HEK293T (cell line): Measurements from ENCODE around the gene SQSTM1.
A peak's percentile ranks its signal among the peaks of the same experiment; 100 is the strongest.

Source experiments
- CTCF ChIA-PET: fragments of 350-600 bp; formaldehyde crosslinking; extraction: SDS; loops from one replicate; lab custom pipeline; 2021; ENCODE audit warnings: antibody characterized with exemption, inconsistent platforms; lab: Yijun Ruan, JAX
- POLR2A ChIA-PET: fragments of 350-600 bp; formaldehyde crosslinking; extraction: SDS; loops from one replicate; lab custom pipeline; 2020; ENCODE audit warnings: antibody characterized with exemption, inconsistent platforms; lab: Yijun Ruan, JAX
- DNase-seq: peaks from one replicate; pipeline ENCODE4 v3.0.0; 2012; ENCODE audit warnings: mixed read lengths; ENCODE audit errors: extremely low spot score
- ARNT ChIP-seq: fragments of 450-650 bp; IDR thresholded peaks from 2 replicates; pipeline ENCODE4 v1.6.1; 2017; ENCODE audit warnings: mild to moderate bottlenecking
- BHLHE40 ChIP-seq: fragments of 450-650 bp; IDR thresholded peaks from 2 replicates; pipeline ENCODE4 v1.6.1; 2016; ENCODE audit warnings: mild to moderate bottlenecking, moderate library complexity, borderline replicate concordance
- CTBP1 ChIP-seq: fragments of 450-650 bp; IDR thresholded peaks from 2 replicates; pipeline ENCODE4 v1.6.1; 2016; ENCODE audit warnings: borderline replicate concordance
- ELF4 ChIP-seq: fragments of 450-650 bp; IDR thresholded peaks from 2 replicates; pipeline ENCODE4 v1.6.1; 2017; ENCODE audit warnings: antibody characterized with exemption
- FOXA1 ChIP-seq: fragments of 450-650 bp; IDR thresholded peaks from 2 replicates; pipeline ENCODE4 v1.6.1; 2016; ENCODE audit warnings: mild to moderate bottlenecking
- FOXK2 ChIP-seq: fragments of 450-650 bp; IDR thresholded peaks from 2 replicates; pipeline ENCODE4 v1.6.1; 2016; ENCODE audit warnings: mild to moderate bottlenecking
- FOXM1 ChIP-seq: fragments of 450-650 bp; IDR thresholded peaks from 2 replicates; pipeline ENCODE4 v1.6.1; 2017; ENCODE audit warnings: mild to moderate bottlenecking, borderline replicate concordance
- HDGF ChIP-seq: fragments of 450-650 bp; IDR thresholded peaks from 2 replicates; pipeline ENCODE4 v1.6.1; 2017; ENCODE audit warnings: antibody characterized with exemption, borderline replicate concordance
- L3MBTL2 ChIP-seq: fragments of 450-650 bp; conservative IDR thresholded peaks from 2 replicates; pipeline ENCODE4 v1.6.1; 2016; ENCODE audit warnings: mild to moderate bottlenecking
- LEF1 ChIP-seq: fragments of 450-650 bp; IDR thresholded peaks from 2 replicates; pipeline ENCODE4 v1.6.1; 2017; ENCODE audit warnings: mild to moderate bottlenecking, borderline replicate concordance
- NFRKB ChIP-seq: fragments of 450-650 bp; IDR thresholded peaks from 2 replicates; pipeline ENCODE4 v1.6.1; 2016; ENCODE audit warnings: mild to moderate bottlenecking, moderate library complexity
- SP1 ChIP-seq: fragments of 450-650 bp; IDR thresholded peaks from 2 replicates; pipeline ENCODE4 v1.6.1; 2017
- SUZ12 ChIP-seq: fragments of 450-650 bp; IDR thresholded peaks from 2 replicates; pipeline ENCODE4 v1.6.1; 2016; ENCODE audit warnings: mild to moderate bottlenecking
- TARDBP ChIP-seq: fragments of 450-650 bp; IDR thresholded peaks from 2 replicates; pipeline ENCODE4 v1.6.1; 2016
- ZNF384 ChIP-seq: fragments of 450-650 bp; IDR thresholded peaks from 2 replicates; pipeline ENCODE4 v1.6.1; 2016
- TF ChIP-seq, protein P1 (sequence below): fragments of 450-650 bp; IDR thresholded peaks from 2 replicates; pipeline ENCODE4 v1.6.1; 2016

SQSTM1 gene

DNA sequence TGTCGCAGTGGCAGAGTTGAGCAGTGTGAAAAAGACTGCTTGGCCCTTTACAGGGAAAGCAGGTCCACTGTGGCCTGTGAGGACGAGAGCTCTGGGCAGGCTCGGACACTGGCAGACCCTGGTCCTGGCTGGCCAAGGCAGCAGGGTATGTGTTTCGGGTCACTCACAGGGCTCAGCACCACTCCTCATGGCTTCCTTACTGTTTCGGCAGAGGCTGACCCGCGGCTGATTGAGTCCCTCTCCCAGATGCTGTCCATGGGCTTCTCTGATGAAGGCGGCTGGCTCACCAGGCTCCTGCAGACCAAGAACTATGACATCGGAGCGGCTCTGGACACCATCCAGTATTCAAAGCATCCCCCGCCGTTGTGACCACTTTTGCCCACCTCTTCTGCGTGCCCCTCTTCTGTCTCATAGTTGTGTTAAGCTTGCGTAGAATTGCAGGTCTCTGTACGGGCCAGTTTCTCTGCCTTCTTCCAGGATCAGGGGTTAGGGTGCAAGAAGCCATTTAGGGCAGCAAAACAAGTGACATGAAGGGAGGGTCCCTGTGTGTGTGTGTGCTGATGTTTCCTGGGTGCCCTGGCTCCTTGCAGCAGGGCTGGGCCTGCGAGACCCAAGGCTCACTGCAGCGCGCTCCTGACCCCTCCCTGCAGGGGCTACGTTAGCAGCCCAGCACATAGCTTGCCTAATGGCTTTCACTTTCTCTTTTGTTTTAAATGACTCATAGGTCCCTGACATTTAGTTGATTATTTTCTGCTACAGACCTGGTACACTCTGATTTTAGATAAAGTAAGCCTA, 15.7 kb downstream of the SQSTM1 start:
- POLR2A ChIA-PET: interaction anchor here (0.9 kb wide), 1 partner anchor 74 kb away, joined by 3 read pairs; no protein-coding TSS in a partner anchor
- CTCF ChIA-PET: no interaction called here
- no peak for TF ChIP-seq ELF4
- no peak for TF ChIP-seq BHLHE40
- TF ChIP-seq SP1: no peak
- no peak for TF ChIP-seq FOXA1
- TF ChIP-seq FOXK2: no peak
- TF ChIP-seq, protein P1, sequence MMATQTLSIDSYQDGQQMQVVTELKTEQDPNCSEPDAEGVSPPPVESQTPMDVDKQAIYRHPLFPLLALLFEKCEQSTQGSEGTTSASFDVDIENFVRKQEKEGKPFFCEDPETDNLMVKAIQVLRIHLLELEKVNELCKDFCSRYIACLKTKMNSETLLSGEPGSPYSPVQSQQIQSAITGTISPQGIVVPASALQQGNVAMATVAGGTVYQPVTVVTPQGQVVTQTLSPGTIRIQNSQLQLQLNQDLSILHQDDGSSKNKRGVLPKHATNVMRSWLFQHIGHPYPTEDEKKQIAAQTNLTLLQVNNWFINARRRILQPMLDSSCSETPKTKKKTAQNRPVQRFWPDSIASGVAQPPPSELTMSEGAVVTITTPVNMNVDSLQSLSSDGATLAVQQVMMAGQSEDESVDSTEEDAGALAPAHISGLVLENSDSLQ: no peak
- DNase-seq: no peak

DNA sequence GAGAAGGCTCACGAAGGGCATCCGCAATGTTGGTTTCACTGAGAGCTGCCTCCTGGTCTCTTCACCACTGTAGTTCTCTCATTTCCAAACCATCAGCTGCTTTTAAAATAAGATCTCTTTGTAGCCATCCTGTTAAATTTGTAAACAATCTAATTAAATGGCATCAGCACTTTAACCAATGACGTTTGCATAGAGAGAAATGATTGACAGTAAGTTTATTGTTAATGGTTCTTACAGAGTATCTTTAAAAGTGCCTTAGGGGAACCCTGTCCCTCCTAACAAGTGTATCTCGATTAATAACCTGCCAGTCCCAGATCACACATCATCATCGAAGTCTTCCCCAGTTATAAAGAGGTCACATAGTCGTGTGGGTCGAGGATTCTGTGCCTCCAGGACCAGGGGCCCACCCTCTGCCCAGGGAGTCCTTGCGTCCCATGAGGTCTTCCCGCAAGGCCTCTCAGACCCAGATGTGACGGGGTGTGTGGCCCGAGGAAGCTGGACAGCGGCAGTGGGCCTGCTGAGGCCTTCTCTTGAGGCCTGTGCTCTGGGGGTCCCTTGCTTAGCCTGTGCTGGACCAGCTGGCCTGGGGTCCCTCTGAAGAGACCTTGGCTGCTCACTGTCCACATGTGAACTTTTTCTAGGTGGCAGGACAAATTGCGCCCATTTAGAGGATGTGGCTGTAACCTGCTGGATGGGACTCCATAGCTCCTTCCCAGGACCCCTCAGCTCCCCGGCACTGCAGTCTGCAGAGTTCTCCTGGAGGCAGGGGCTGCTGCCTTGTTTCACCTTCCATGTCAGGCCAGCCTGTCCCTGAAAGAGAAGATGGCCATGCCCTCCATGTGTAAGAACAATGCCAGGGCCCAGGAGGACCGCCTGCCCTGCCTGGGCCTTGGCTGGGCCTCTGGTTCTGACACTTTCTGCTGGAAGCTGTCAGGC, 16.6 kb downstream of the SQSTM1 start:
- CTCF ChIA-PET: no interaction called here
- POLR2A ChIA-PET: interaction anchor here (0.9 kb wide), 1 partner anchor 75 kb away, joined by 3 read pairs; no protein-coding TSS in a partner anchor

DNA sequence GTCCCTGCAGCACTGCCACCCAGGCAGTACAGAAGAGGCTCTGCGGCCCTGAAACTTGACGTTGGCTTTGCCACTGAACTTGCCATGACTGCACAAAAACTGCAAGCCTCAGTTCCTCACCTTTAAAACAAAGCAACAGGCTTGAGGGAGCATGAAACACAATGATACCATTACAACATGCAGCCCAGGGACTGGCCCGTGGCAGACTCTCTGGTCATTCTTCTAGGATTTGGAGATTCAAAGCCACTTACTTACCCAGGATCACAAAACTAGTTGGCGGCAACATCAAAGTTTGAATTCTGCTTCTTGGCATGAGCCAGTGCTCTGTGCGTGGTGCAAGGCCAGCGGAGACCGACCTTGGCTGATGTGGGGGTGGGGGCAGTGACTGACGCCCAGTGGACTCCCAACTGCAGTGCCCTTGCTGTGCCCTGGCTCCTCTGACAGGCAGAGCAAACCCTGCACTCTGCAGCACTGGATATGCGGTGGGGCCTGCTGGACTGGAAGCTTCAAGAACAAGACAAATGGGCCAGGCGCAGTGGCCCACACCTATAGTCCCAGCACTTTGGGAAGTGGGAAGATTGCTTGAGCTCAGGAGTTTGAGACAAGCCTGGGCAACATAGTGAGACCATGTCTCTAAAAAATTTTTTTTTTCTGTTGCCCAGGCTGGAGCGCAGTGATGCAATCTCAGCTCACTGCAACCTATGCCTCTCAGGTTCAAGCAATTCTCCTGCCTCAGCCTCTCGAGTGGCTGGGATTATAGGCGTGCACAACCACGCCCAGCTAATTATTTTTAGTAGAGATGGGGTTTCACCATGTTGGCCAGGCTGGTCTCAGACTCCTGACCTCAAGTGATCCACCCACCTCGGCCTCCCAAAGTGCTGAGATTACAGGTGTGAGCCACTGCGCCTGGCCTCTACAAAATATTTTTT, 18.9 kb downstream of the SQSTM1 start:
- ChIA-PET POLR2A (interaction anchor here (0.7 kb wide), 1 partner anchor 31 kb away, joined by 3 read pairs; no protein-coding TSS in a partner anchor), CTCF (no interaction called here)
- TF ChIP-seq ARNT: no peak
- TF ChIP-seq BHLHE40: no peak
- no peak for TF ChIP-seq TARDBP
- no peak for TF ChIP-seq CTBP1
- no peak for TF ChIP-seq SUZ12
- no peak for TF ChIP-seq ELF4
- no peak for TF ChIP-seq L3MBTL2
- TF ChIP-seq, protein P1: no peak
- TF ChIP-seq FOXK2: no peak
- no peak for TF ChIP-seq NFRKB
- DNase-seq: no peak

More for the DNA sequence above, 16.6 kb downstream of the SQSTM1 start:
- TF ChIP-seq, protein P1: peak; percentile 66; the same call in 1 of the 2 replicates
- no peak for TF ChIP-seq L3MBTL2
- no peak for DNase-seq

DNA sequence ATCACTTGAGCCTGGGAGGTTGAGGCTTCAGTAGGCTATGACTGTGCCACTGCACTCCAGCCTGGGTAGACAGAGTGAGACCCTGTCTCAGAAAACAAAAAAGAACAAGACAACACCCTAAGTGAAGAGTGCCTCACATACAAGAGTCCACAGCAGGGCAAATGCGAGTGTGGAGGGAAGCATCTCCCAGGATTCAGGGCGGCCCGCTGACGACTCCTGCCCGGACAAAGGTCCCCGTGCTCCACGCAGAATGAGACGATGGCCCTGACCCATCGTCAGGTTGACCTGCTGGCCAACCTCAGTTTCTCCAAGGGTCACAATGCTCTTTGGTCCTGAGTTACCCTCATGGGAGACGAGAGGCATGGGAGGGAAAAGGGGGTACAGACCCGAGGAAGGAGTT, 19.6 kb downstream of the SQSTM1 start:
- POLR2A ChIA-PET: no interaction called here

DNA sequence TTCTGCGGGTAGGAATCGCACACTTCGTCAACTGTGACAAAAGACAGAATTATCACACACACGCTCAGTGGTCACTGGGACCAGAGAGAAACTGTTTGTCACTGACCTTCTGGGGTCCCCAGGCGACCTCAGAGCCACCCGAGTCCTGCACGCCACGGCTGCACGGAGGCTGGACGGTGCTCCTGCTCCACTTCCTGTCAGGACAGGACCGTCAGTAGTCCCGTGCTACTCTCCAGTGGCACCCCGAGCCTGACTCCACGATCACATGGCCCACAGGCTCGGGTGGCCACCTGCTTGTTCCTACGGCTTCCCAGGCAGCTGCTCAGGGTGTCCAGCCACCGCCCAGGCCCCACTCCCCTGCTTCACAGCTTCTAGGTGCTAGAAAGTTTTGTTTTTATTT, 20.1 kb downstream of the SQSTM1 start:
- POLR2A ChIA-PET: interaction anchor here (1.0 kb wide), 1 partner anchor 217 kb away, joined by 3 read pairs; the partner anchor contains the start of gene HNRNPH1
- TF ChIP-seq BHLHE40: no peak
- TF ChIP-seq SUZ12: no peak
- TF ChIP-seq L3MBTL2: no peak
- no peak for TF ChIP-seq SP1
- TF ChIP-seq CTBP1: no peak
- no peak for TF ChIP-seq HDGF
- no peak for TF ChIP-seq ARNT
- no peak for TF ChIP-seq FOXK2
- no peak for TF ChIP-seq FOXA1
- no peak for TF ChIP-seq TARDBP
- TF ChIP-seq, protein P1: no peak
- no peak for TF ChIP-seq LEF1
- no peak for TF ChIP-seq ZNF384
- TF ChIP-seq ELF4: no peak
- no peak for TF ChIP-seq FOXM1
- TF ChIP-seq NFRKB: no peak
- DNase-seq: no peak

More for the DNA sequence above, 19.6 kb downstream of the SQSTM1 start:
- no peak for DNase-seq
- no peak for TF ChIP-seq FOXA1
- TF ChIP-seq LEF1: no peak
- TF ChIP-seq, protein P1: no peak
- no peak for TF ChIP-seq SP1
- TF ChIP-seq ZNF384: no peak
- TF ChIP-seq L3MBTL2: no peak
- no peak for TF ChIP-seq HDGF
- no peak for TF ChIP-seq CTBP1
- TF ChIP-seq TARDBP: no peak
- no peak for TF ChIP-seq ELF4
- CTCF ChIA-PET: no interaction called here

More for the DNA sequence above, 20.1 kb downstream of the SQSTM1 start:
- CTCF ChIA-PET: no interaction called here
